Measurements from ENCODE around the gene PRPF40B.
A peak's percentile ranks its signal among the peaks of the same experiment; 100 is the strongest.

PRPF40B gene

GRCh38 chr12:49661746-49662145 is 38.4 kb downstream of the PRPF40B start:
- DNase-seq: no peak

GRCh38 chr12:49662998-49663843 is 39.9 kb downstream of the PRPF40B start:
- DNase-seq: peak in 4 of 5 experiments; percentile 38 to 93 (median 70)

GRCh38 chr12:49664167-49664566 is 40.8 kb downstream of the PRPF40B start:
- no peak for DNase-seq

- DNase-seq: no peak
These were observed 41.4 kb downstream of the PRPF40B start for GRCh38 chr12:49664591-49665239.

GRCh38 chr12:49665384-49665783 is 42.0 kb downstream of the PRPF40B start:
- no peak for DNase-seq

- DNase-seq: no peak
These were observed 42.8 kb downstream of the PRPF40B start for GRCh38 chr12:49666176-49666575.

- no peak for DNase-seq
These were observed 44.1 kb downstream of the PRPF40B start for GRCh38 chr12:49667325-49668090.

GRCh38 chr12:49669796-49670195 is 46.4 kb downstream of the PRPF40B start:
- no peak for DNase-seq

- DNase-seq: peak; percentile 19 to 88 (median 45)
These were observed 47.8 kb downstream of the PRPF40B start for GRCh38 chr12:49671031-49671765.

GRCh38 chr12:49672301-49673217 is 49.2 kb downstream of the PRPF40B start:
- no peak for DNase-seq

- peak in 1 of 5 experiments; percentile 46 for DNase-seq
These were observed 50.3 kb downstream of the PRPF40B start for GRCh38 chr12:49673446-49674317.

GRCh38 chr12:49674318-49674981 is 51.1 kb downstream of the PRPF40B start:
- DNase-seq: peak in 1 of 5 experiments; percentile 19

GRCh38 chr12:49675137-49675536 is 51.8 kb downstream of the PRPF40B start:
- no peak for DNase-seq

GRCh38 chr12:49678711-49679110 is 55.4 kb downstream of the PRPF40B start:
- DNase-seq: no peak

GRCh38 chr12:49680075-49680474 is 56.7 kb downstream of the PRPF40B start:
- DNase-seq: no peak

GRCh38 chr12:49683599-49684309 is 60.4 kb downstream of the PRPF40B start:
- no peak for DNase-seq

GRCh38 chr12:49684310-49684854 is 61.0 kb downstream of the PRPF40B start:
- no peak for DNase-seq

- no peak for DNase-seq
These were observed 64.6 kb downstream of the PRPF40B start for GRCh38 chr12:49687941-49688340.

- no peak for DNase-seq
These were observed 65.9 kb downstream of the PRPF40B start for GRCh38 chr12:49689237-49689636.
